HG03460 (cell line): ENCODE results near the gene NOP56.

Experiments
- ATAC-seq: cut with Tn5 transposase; IDR thresholded peaks from one replicate; pipeline ENCODE4 v1.9.1; 2021; ENCODE audit not compliant: unreplicated experiment

The NOP56 gene

DNA sequence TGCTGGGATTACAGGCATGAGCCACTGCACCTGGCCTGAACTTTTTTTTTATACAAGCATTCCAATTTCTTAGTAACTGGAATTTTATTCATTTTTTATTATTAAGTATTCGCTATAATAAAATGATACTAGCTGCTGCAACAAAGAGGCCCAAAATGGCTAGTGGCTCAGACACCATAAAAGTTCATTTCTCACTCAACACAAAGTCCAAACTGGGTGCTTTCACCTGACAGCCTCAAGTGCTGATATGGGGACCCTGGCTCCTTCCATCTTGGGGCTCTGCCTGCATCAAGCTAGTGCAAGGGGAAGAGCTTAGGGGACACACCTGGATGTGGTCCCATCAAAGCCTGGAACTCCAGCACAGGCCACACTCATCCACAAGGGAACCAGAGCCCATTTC is 12.2 kb upstream of the NOP56 start:
- ATAC-seq: no peak

DNA sequence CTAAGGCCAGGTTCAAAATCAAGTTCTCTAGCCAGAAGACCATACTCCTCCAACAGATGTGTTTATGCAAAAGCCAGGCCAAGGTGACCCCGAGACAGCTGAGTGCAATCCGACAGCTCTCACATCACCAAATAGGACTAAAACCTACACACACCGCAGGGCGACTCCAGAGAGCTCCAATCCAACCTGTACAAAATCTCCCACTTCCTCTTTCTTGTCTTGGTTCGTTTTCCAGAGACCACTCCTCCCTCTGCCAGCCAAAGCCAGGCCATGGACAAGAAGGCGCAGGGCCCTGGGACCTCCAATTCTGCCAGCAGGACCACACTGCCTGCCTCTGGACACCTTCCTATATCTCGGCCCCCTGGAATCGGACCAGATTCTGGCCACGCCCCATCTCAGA is 11.5 kb upstream of the NOP56 start:
- ATAC-seq: no peak

DNA sequence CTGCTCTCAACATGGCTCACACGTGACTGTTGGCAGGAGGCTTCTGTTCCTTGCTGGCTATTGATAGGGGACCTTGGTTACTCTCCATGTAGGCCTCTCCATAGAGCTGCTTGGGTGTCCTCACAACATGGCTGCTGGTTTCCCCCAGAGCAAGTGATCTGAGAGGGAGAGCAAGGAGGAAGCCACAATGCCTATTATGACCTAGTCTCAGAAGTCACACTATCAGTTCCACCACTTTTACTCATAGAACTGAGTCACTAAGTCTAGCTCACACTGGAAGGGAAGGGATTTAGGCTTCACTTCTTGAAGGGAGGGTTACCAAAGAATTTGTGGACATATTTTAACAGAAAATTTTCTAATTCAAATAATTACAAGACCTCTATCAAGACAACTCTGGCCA is 8.7 kb upstream of the NOP56 start:
- no peak for ATAC-seq

DNA sequence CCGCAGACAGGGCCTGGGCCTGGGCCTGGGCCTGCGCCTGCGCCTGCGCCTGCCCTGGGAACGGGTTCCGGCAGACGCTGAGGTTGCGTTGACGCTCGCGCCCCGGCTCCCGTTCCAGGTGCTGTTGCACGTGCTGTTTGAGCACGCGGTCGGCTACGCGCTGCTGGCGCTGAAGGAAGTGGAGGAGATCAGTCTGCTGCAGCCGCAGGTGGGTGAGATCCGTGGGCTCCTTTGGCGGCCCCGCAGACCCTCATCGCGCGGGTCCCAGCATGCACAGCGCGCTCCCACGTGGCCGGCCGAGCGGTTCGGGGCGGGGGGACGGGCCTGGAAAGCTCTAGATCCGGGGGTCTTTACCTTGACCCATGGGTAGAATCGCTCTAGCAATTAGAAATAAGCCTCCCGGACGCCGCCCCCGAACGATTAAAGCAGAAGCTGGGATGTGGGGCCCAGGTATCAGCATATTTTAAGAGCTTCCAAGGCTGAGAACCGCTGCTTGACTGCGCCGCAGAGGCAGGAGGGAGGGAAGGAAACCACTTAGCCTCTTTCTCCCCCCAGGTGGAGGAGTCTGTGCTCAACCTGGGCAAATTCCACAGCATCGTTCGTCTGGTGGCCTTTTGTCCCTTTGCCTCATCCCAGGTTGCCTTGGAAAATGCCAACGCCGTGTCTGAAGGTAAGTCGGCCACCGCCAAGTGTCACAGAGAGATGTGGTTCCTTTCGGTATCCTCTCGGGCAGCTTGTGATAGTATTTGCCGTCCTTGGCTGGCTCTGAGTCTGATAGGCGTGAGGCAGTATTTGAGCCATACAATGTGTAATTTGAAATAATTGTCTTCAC is 508 bp downstream of the NOP56 start:
- ATAC-seq: peak; percentile 43

DNA sequence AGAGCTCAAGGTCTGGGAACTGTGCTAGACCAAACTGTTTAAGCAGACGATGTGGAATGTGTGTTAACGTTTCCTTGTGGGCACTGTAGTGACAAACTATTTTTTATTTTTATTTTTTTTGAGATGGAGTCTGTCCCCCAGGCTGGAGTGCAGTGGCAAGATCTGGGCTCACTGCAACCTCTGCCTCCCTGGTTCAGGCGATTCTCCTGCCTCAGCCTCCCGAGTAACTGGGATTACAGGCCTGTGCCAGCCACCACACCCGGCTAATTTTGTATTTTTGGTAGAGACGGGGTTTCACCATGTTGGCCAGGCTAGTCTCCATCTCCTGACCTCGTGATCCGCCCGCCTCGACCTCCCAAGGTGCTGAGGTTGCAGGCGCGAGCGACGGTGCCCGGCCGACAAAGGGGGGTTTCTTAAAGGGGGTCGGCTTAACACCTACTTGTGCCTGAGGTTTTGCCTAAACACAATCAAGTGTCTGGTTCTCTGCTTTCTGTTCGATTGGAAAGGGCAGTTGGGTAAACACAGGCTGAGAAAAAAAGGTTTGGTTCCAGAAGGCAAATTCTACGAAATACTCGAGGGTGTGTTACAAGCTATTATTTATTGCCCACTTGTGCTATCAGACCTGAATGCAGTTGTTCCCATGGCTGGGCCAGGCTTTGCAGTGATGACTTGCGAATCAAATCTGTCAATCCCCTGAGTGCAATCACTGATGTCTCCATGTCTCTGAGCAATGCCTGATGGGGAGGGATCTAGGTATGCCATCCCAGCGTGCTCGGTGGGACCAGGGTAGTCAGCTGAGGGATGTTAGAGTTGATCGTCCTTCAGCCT is 1.3 kb downstream of the NOP56 start:
- no peak for ATAC-seq

DNA sequence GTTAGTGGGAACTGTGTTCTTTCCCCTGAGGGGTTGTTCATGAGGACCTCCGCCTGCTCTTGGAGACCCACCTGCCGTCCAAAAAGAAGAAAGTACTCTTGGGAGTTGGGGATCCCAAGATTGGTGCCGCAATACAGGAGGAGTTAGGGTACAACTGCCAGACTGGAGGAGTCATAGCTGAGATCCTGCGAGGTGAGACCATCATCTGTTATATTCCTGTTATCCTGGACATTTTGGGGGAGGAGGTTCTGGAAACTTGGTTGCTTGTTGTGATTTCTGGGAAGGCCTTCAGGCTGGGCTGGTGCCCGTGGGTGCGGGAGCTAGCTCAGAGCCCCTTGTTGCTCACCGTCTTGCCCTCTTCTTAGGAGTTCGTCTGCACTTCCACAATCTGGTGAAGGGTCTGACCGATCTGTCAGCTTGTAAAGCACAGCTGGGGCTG is 2.0 kb downstream of the NOP56 start:
- no peak for ATAC-seq

DNA sequence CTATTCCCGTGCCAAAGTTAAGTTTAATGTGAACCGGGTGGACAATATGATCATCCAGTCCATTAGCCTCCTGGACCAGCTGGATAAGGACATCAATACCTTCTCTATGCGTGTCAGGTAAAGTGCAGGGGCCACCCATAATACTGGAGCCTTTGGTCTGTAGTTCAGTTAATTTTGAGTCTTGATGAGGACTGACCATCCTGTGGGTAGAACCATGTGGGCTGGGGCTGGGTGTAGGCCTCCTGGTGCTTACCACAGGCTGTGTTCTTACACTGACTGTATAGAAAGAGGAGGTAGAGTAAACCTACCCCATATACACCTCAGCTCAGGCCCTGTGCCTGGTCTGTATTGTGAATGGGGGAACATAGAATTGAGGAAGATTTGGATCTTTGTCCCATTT is 2.4 kb downstream of the NOP56 start:
- no peak for ATAC-seq

DNA sequence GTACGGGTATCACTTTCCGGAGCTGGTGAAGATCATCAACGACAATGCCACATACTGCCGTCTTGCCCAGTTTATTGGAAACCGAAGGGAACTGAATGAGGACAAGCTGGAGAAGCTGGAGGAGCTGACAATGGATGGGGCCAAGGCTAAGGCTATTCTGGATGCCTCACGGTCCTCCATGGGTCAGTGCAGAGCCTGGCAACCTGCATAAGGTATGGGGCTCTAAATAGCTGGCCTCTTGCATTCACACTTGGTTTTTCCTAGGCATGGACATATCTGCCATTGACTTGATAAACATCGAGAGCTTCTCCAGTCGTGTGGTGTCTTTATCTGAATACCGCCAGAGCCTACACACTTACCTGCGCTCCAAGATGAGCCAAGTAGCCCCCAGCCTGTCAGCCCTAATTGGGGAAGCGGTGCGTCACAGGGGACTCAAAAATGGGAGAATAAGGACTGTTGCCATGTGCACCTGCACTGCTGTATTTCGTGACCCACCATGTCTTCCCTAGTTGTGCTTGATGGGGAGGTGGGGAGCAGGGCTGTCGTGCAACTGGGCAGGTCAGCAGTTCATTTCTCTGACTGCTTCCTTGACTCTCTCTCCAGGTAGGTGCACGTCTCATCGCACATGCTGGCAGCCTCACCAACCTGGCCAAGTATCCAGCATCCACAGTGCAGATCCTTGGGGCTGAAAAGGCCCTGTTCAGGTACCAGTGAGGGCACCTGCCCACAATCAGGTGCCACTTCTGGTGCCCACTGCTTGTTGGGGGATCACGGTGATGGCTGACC is 3.1 kb downstream of the NOP56 start:
- no peak for ATAC-seq

DNA sequence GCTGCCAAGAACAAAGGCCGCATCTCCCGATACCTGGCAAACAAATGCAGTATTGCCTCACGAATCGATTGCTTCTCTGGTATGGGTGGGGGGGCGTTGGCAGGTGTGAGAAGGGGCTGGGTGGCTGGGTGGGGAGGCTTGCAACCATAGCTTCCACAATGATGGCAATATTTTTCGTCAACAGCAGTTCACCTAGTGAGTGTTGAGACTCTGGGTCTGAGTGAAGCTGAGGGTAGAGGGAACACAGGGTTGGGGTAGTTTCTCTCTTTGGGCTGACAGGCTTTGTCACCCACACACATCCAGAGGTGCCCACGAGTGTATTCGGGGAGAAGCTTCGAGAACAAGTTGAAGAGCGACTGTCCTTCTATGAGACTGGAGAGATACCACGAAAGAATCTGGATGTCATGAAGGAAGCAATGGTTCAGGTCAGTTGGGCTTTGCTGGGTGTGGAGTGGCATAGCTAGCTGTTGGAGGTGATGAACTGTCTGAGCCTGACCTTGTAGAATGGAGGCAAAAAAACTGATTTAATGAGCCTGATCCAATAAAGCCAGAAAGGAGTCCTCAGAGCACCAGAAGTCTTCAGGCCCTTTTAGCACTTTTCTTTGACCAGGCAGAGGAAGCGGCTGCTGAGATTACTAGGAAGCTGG is 4.2 kb downstream of the NOP56 start:
- no peak for ATAC-seq

DNA sequence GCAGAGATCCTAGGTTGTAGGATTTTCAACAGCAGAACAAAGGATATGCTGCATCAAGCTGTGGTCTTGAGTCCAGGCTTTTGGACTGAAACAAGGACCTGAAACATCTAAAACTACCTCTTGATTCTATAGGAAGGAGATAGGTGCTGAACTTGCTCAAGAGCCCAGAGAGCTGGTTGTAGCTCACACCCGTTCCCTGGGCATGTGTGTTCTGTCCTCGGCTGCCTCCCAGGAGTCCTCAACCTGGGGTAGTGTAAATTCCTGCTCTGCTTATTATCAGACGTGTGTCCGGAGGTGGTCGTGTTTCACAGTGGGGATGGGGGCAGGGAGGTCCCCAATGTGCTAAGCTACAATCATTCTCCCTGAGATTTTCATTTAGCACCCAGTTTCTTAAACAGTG is 4.8 kb downstream of the NOP56 start:
- no peak for ATAC-seq

DNA sequence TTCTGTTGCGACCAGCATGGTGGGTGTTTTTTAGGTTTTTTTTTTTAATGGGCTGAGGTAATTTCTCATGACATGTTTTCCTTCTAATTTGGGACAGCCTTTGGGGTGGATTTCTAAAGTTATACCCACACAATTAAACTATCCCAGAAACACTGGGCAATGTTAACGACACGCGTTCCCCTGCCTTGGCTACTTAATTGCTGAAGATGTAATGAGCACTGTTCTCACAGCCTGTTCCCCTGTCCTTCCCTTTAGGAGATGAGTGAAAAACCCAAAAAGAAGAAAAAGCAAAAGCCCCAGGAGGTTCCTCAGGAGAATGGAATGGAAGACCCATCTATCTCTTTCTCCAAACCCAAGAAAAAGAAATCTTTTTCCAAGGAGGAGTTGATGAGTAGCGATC is 5.2 kb downstream of the NOP56 start:
- ATAC-seq: no peak

DNA sequence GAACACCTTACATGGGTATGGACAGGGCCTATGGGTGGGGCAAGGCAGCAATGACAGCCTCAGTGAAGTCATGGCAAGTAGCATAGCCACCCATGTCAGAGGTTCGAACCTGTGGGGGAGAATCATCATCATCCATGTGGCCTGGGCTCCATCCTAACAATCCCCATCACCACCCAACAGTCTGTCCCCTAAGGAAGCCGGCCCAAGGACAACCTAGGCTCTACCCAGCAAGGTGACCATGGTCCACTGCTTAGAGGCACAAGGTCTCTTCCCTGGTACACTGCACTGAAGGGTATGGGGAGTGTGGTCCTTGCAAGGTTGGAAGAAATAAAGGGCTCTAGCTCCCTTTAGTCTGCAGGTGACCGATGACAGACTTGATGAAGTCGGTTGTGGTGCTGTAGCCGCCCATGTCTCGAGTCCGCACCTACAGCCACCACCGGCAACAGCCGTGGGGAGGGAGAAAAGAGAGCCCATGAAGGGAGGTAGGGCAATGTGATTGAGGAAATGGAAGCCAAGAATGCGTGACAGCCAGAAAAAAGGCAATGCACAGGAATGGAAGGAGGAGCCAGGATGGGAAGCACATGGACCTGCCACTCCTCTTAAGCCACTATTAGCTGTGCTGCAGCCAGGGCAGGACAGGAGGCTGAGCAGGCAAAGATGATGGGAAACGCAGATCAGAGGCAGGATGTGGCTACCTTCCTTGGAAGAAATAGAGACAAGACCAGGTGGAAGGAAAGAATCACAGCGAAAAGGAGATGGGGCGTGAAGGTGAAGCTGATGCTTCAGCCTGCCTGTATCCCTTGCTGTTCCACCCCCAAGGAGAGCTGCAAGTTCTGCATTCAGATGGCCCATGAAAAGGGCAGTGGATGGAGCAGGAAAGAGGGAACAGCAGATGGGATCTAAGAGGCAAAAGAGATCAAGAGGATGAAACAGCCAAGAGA is 6.3 kb downstream of the NOP56 start:
- ATAC-seq: no peak

DNA sequence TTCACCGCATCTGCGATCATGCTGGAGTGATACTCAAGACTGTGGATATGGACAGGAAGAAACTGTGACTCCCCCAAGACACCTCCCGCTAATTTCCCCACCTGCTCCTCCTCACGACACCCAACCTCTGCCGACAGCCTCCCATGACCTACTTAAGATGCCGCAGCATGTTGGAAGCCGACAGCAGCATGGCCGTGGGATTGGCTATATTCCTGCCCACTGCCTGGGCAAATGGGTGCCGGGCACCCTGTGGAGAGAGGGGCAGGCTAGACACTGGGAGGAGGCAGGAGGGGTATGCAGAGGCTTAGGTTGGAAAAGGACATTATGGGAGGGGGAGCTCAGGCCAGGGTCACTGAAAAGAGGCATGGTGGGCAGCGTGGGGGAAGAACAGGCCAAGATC is 7.1 kb downstream of the NOP56 start:
- ATAC-seq: no peak

DNA sequence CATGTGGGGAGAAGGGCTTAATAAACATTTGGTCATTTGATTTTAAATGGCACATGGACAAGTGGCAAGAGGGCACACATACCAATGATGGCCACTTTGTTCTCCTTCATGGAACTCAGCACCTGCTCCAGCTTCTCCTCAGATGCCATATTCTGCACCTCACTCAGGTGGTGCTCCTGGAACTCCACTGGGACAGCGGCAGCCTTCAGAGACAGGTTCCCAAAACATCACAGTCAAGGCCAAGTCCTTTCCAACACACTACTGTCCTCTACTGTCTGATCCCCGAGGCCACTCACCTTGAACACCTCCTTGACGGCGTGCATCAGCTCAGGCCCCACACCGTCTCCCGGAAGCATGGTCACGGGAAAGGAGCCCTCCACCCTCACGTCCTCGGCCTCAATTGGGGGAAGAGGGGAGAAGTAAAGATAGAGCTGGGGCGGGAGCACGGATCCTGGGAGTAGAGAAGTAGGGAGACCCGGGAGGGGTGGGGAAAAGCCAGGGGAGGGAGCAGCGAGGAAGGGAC is 11.0 kb downstream of the NOP56 start:
- no peak for ATAC-seq

DNA sequence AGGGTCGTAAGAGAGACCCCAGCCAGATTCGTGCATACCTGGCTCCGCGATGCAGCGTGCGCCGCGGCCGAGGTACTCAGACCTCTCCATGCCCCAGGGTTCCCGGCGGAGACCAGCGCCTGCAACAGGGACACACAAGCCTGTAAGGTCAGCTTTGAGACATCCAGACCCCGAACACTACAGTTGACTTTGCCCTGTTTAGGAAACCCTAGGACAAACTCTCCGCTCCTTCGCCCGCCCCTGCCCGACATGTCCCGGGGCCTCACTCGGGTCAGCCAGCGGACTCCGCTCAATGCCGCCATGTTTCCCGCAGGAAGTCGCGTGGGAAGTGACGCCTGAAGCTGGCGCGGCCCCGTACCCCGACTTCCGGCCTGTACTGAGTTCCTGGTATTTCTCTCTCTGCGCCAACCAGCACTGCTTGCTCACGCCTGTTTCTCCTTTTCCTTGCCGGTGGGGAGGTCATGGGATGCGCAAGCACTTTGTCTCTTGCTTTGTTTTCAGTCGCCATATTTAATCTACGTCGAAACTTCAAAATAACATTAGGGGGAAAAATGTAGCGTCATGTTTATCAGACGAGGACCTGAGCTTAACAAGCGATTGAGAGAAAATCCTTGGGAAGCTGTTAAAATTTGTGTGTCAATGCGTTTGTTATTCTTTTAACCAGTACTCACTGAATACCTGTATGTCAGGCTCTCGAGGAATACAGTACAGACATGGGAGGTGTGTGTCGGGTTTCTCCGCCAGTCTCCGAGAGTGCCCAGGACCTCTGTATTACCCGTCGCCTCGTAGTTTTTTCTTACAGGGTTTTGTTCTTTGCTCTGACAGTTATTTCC is 11.7 kb downstream of the NOP56 start, which contains the start of gene IDH3B:
Gene IDH3B (minus strand): TSS at position 330 of the 833 bp plus-strand sequence. CDS start 28 bp downstream, at position 302.
- ATAC-seq: peak; percentile 89

DNA sequence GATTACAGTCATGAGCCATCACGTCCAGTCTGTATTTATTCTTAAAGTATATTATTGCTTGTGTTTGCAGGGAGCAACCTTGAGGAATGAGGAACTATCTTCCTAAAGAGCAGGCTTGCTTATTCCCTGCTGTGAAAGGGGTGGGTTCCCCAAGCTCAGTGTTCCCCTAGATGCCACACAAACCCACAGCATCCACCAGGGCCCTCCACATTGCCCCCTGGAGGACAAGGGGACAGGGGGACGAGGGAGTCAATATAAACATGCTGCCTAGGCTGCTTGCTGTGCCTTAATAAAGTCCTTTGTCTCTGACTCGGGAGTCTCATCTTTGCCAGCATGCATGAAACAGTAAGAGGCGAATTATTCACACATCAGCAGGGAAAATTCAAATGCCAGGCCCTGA is 19.5 kb downstream of the NOP56 start:
- ATAC-seq: no peak

DNA sequence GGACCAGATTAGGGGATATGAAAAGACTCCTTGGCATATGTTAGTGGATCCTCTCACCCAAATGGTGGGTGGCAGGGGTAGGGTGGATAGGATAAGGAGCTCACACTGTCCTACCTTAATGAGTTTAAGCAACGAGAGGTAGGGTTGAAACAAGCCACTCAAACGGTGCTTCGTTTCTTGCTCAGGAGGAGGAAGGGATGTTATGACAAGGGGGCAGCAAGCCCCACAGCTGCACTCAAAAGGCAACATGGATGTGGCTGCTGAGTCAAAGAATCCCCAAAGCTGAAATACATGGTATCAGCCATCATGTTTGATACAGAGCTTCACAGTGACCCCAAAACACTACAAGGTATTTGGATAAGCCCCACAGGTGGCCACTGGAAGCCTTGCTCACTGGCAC is 20.0 kb downstream of the NOP56 start:
- ATAC-seq: no peak

DNA sequence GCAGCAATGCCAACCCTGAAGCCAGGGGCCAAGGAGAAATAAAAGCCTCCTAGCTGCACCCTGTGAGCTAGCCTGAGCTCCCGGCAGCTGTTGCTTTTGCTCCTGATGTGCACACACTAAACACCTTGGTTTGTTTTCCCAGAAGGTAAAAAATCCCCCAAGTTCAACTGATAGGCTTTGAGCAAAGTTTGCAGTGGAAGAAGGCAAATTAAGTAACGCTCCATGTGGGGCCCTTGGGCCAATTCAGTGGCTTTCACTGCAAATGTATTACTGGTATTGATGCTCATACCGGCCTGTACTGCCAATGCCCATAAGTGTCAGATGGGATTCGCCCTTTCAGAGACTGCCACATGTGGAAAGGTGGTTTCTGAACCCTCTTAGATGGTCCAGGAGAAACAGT is 21.0 kb downstream of the NOP56 start:
- no peak for ATAC-seq

DNA sequence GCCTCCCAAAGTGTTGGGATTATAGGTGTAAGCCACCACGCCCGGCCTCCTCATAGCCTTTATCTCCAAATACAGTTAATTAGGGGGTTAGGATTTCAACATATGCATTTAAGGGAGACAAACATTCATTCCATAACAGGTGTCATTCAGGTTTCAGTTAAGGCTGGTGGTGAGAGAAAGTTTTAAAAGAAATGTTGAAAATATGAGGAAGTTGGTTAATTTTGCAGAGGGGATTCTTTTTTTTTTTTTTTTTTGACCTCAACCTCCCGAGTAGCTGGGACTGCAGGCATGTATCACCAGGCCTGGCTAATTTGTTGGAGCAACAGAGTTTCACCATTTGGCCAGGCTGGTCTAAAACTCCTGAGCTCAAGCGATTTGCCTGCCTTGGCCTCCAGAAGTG is 27.6 kb downstream of the NOP56 start:
- no peak for ATAC-seq
